EL (cell line): ENCODE measurements around the gene HNRNPUL2.
"Not testable (repeated sequence)": the region's sequence is repeated elsewhere in the genome, so short reads cannot be mapped to it uniquely, and the experiment has no call there.

Source experiments
- DNase-seq: peaks from one replicate; pipeline ENCODE4 v3.0.0-alpha.2; 2016

Gene HNRNPUL2

DNA sequence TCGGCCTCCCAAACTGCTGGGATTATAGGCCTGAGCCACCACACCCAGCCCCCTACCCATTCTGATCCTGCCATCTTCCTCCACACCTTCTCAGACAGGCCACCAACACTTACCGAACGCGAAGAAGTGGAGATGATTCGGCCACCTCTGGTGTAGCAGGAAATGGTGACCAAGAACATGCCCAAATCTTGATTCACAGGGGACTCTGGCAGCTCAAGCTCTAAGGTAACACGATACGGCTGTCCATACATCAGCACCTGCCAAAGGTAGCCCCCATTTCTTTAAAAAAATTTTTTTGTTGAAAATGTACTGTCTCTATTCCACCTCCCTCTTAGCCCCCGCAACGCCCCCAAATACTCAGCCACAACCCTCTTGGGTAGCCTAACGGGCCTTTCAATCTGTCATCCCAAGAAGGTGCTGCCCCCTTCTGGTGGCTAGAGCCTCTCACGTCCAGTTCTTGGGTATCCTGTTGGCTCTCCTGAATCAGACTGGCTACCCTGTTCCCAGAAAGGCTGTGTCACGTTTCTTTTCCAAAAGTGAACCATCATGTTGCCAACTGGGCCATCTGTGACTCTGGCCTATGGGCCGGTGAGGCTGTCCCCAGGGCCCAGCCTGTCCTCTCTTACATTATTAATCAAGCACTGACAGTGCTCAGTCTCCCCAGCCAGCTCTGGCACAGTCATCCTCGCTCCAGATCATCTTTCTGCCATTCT lies 32.6 kb downstream of the HNRNPUL2 start:
- DNase-seq, result peak; percentile 77

DNA sequence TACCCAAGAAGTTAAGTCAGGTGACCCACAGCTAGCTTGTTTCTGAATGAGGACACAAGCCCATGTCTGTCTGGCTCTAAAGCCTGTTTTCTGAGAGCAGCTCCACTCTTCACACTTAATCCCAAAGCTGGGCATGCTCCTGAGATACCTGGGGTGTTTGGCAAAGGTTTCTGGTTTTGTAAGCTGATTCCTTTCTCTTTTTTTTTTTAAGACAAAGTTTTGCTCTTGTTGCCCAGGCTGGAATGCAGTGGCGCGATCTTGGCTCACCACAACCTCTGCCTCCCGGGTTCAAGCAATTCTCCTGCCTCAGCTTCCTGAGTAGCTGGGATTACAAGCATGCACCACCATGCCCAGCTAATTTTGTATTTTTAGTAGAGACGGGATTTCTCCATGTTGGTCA lies 33.6 kb downstream of the HNRNPUL2 start:
- not testable (repeated sequence) for DNase-seq

DNA sequence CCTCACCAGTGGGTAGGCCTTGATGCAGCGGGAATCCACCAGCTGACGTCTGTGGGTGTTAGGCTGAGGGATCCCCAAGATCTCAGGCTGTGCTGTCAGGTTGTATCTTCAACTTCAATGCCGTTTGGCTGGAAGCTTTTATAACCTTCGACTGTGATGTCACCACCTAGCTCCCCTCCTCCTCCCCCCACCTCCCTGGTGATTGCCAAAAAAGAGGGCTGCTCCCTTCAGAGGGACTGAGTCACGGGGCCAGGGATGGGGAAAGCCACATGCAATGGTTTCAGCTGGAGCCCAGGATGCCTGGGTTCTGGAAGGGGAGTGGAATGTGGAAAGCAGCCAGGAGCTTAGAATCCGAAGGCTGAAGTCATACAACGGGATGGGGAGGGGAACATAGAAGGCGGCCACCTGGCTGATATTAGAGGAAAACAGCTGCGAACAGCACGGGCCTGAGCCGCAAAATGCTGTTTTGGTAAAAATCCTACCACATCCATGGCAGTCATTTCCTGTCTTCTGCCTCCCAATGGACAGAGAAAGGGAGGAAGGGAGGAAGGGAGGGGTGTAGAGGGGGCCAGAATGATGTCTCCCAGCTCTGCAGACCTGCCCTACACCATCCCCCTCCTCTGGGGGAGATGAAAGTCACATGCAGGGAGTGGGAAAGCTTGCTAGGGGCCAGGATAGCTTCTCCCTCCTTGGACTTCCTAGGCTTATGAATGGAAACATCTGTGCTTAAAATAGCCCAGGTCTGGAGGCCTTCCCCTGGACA lies 37.7 kb downstream of the HNRNPUL2 start, which contains the start of gene LRRN4CL:
LRRN4CL (minus strand) TSS at position 110 of the 763 bp plus-strand sequence. CDS start 1,022 bp downstream, outside the sequence.
- peak; percentile 93 for DNase-seq

DNA sequence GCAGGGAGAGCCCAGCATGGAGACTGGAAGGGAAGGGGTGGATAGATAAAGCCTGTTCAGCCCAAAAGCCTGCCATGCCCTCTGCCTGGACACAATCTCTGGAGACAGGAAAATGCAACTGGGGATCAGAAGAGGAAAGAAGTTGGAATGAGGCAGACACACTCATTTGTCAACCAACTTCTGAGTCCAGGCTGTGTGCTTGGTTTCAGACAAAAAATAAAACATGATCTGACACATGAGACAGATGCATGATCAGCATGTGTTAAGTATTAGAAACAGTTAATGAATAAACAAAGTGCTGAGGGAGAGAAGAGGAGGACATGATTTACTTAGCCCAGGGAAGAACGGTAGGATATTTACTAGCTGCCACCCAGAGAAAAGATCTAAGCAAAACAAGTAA lies 38.8 kb downstream of the HNRNPUL2 start:
- no peak for DNase-seq

DNA sequence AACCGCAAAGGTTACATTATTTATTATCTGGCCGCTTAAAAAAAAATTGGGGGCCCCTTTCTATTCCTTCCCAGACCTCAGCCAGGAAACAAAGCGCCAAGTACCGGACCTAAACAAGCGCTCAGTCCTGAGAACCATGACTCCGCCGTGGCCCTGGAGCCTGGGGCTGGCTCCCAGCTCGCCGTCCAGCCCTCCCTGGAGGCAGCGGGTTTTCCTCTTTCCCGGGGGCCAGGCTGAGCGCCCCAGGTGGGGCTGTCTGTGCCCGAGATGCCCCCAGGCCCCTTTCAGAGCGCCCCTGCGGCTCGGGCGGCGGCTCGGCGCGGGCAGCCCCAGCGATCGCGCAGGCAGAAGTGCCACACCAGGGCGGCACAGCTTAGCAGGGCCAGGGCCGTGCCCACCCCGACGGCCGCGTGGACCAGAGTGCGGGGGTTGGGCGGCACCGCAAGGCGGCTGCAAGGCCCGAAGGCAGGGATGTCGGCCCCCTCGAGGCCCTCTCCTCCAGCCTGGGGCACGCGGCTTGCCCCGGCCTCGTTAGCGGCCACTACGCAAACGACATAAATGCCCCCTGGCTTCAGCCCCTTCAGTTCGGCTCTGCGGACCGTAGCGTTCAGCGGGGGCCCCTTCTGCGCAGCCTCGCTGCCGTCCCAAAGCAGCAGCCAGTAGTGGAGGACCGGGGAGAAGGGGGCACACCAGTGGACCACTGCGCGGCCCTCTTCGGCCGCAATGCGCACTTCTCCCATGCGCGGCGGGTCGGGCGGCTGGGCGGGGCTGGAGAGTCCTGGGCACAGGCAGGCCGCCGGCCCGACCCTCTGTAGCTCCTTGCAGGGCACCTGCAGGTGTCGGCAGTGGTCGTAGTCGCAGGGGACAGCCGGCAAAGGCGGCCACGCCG lies 39.5 kb downstream of the HNRNPUL2 start:
- no peak for DNase-seq

DNA sequence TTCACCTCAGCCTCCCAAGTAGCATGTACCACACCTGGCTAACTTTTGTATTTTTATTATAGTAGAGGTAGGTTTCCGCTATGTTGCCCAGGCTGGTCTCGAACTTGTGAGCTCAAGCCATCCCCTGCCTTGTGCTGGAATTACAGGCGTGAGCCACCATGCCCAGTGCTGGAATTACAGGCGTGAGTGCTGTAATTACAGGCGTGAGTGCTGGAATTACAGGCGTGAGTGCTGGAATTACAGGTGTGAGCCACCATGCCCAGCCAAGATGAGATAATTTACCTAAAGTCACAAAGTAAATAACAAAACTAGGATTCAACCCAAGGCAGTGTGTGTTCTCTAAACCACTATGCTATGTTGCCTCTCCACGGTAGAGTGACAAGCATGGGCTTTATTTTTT lies 44.7 kb downstream of the HNRNPUL2 start:
- DNase-seq, result no peak

DNA sequence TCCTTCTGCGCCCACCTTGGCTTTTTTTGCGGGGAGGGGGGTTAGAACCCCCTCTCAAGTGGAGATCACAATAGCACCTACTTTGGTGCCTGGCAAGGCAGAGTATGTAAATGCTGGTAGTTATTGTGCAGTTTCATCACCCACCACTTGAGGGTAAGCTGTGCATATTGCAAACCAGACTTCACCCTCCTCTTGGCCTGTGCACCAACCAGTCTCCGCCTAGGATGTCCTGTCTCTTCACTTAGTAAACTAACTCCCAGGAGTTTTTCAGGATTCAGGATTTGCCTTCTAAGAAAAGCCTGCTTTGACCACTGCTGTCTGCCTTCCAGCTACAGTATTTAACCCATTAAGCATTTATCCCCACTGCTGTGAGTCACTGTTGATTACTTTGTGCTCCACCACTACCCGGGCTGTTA lies 46.4 kb downstream of the HNRNPUL2 start:
- peak; percentile 77 for DNase-seq

DNA sequence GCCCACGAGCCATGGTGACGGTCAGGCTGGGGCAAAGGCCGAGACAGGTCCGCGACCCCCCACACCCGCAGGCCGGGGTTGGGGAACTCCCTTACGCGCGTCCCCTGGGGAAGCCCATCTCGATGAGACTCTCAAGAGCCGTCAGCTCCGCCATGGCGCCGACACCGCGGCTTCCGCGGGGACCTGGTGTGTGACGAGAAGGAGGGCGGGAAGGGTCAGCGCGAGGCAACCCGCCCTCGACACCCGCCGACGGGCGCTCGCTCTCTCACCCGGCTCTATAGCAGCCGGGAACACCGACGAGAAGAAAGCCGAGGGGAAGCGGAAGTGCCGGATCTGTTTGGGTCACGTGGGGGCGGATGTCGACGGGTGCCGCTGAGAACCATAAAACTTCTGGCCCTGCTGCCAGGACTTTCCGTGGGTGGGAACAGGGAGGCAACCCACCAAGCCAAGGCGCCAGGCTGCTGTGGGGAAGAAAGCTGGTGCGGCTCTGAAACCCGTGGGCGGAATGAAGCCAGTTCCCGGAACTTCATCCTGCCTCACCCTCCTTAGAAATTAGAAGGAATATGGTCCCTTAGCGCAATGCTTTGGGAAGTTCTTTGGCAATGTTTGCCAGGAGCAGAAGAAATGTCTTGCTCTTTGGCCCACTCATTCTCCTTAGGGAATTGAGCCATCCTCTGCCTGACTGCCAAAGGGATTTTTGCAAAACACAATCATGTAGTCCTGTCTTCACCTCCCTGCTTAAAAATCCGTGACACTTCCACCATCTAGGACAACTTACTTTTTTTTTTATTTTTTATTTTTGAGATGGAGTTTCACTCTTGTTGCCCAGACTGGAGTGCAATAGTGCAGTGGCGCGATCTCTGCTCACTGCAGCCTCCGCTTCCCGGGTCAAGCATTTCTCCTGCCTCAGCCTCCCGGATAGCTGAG lies 48.2 kb downstream of the HNRNPUL2 start, which contains the start of gene UBXN1:
UBXN1 (minus strand) TSS at position 304 of the 927 bp plus-strand sequence; CDS start at position 154, 150 bp downstream.
- DNase-seq, result peak; percentile 90

DNA sequence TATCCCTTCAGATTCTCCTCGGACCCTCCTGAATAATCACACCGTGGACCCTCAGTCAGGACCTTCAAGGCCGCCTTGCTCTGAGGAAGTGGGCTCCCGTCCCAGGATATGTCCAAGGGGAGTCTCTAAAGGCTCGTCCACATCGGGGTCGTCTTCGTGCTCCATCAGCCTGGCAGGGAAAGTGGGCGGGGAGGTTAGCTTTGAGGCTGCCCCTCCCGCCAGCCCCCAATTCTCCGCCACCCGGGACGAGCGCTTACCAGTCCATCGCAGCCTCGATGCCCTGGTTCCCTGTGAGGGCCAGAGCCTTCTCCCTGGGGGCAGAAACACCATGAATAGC lies 48.9 kb downstream of the HNRNPUL2 start:
- no peak for DNase-seq

DNA sequence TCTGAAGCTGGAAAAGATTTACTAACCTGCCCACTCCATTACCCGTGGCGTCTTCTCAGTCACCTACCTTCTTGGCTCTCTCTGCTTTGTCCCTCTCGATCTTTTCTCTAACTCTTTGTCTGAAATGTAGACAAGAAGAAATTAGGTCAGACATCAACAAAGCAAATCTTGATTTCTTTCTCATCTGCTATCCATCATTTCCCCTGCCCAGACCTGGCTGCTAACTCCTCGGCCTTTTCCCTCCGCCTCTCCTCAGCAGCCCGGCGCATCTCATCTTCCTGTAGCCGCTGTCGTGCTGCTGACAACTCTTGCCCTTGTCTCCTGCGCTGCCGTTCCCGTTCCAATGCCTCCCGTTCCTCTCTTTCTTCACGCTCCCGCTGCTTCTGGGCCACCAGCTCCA lies 49.5 kb downstream of the HNRNPUL2 start:
- no peak for DNase-seq

DNA sequence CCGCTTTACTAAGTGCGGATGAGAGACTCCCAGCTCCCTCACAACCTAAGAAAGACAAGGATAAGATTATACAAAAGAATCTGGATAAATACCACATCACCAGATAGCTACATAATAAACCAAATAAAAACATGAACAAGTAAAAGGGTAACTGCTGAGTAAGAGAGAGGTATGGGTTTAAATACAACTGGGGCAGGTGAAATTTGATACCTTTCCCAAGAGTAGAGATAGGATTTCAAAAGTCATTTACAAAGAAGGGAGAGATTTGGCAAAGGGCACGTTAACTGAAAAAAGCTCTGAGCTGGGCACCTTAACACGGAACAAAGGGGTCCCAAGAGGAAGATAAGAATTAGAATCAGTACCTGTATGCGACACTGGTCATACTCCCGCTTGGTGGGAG lies 50.1 kb downstream of the HNRNPUL2 start:
- DNase-seq, result no peak

DNA sequence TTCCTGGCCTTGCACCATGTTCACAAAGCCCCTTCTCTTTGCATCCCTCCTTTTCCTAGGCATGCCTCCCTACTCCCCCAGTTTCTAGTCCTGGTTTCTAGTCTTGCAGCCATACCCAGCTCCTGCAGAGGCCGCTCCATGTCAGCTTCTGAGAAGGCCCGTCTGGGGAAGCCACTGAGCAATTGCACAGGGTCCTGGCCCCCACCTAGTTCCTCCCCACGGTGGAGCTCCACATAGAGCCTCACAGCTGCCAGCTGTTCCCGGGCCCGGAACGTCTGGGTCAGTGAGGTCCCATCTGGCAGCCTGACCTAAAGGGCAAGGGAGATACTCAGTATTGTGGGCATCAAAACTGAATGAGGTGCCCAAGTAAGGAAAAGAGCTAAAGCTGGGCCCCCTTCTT lies 50.6 kb downstream of the HNRNPUL2 start:
- DNase-seq, result no peak

DNA sequence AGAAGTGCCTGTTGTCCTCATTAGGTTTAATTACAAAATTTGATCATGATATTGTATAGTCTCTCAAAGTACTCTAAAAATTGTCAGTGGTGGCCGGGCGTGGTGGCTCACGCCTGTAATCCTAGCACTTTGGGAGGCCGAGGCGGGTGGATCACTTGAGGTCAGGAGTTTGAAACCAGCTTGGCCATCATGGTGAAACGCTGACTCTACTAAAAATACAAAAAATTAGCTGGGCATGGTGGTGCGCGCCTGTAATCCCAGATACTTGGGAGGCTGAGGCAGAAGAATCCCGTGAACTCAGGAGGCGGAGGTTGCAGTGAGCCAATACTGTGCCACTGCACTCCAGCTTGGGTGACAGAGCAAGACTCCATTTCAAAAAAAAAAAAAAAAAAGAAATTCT lies 51.8 kb downstream of the HNRNPUL2 start:
- DNase-seq, result not testable (repeated sequence)

DNA sequence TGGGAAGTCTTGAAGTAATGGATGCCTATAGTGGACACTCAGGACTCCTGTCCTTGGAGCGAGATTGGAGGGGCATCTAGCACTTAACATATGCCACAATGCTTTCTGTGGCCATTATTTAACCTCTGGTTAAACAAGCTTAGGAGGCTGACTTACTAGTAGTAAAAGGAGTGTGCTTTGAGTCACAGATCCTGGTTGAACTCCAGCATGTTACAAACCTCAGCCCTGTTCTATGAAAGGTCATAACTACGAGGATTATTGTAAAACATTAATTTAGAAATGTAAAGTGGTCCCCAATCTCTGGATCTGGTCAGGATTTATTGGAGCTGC lies 54.1 kb downstream of the HNRNPUL2 start:
- DNase-seq, result no peak

DNA sequence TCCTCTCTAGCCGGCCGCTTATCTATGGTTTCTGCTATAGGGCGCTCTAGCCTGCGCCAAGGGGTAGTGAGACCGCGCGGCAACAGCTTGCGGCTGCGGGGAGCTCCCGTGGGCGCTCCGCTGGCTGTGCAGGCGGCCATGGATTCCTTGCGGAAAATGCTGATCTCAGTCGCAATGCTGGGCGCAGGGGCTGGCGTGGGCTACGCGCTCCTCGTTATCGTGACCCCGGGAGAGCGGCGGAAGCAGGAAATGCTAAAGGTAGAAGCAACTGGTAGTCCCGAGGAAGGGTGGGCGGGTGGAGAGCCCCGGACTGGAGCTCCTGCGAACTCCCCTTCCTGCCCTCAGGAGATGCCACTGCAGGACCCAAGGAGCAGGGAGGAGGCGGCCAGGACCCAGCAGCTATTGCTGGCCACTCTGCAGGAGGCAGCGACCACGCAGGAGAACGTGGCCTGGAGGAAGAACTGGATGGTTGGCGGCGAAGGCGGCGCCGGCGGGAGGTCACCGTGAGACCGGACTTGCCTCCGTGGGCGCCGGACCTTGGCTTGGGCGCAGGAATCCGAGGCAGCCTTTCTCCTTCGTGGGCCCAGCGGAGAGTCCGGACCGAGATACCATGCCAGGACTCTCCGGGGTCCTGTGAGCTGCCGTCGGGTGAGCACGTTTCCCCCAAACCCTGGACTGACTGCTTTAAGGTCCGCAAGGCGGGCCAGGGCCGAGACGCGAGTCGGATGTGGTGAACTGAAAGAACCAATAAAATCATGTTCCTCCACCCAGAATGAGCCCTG lies 55.5 kb downstream of the HNRNPUL2 start, which contains the start of the genes LBHD1 and UQCC3:
LBHD1 (minus strand) TSS at position 660 of the 782 bp plus-strand sequence. CDS start 2,236 bp downstream, outside the sequence.
UQCC3 (plus strand) TSS at position 66 of the 782 bp plus-strand sequence; CDS start at position 139, 73 bp downstream.
- peak; percentile 85 for DNase-seq

DNA sequence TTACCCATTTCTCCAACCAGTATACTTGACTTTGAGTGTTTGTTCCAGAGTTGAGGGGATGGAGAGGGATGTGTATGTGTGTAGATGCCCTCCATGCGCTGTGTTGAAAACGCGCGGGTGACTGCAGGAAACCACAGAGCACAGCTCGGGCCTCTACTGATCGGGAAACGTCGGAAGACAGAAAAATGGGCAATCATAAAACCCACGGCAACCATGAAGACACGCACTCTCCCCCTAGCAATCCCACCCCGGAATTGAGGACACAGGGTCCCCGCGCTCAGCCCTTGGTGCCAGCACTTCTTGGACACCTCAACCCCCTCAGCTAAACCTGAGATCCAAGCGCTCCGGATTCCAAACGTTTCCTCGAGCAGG lies 56.0 kb downstream of the HNRNPUL2 start:
- no peak for DNase-seq

DNA sequence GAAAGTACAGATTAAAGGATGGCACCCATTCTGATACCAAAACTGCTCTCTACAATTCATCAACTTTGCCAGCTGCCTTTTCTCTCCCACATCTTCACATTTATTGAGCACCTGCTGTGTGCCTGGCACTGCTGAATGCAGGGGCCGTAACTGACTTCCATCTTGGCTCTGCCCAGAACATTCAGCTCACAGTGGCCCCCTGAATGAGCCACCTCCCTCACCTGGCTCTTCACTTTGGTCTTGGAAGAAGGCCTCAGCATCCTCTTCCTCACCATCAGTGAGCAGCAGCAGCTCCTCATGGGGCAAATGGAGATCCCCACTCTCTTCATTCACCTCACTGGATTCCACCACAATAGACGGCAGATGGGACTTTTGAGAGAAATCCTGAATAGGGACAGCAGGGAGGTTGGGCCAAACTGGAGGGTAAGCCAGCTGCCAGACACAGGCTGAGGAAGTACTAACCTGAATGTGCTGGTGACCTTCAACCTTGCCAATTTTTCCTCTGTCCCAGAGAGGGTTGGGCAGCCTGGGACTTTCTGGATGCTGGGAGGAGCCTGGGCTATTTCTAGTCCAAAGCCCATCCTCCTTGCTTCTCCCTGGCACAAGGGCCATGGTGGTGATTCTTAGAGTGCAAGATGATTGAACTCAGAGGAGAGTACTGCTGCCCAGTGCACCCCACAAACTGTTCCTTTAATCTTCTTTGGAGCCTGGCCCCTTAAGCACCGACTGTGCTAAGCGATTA lies 57.7 kb downstream of the HNRNPUL2 start:
- DNase-seq, result no peak

DNA sequence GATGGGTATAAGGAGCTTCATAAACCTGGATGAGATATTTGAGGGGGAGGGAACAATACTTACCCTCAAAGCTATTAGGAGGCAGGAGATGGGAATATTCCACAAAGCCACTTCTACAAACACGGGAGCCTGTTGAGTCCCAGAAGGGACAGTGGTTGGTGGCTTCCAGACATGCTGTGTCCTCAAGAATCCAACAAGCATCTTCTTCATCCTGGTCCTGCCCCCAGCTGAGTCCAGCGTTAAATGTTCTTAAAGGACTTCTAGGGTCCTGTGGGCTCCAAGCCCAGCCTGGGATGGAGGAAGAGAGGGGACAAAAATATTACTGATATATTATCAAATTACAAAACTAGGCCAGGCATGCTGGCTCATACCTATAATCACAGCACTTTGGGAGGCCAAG lies 59.8 kb downstream of the HNRNPUL2 start:
- DNase-seq, result no peak

DNA sequence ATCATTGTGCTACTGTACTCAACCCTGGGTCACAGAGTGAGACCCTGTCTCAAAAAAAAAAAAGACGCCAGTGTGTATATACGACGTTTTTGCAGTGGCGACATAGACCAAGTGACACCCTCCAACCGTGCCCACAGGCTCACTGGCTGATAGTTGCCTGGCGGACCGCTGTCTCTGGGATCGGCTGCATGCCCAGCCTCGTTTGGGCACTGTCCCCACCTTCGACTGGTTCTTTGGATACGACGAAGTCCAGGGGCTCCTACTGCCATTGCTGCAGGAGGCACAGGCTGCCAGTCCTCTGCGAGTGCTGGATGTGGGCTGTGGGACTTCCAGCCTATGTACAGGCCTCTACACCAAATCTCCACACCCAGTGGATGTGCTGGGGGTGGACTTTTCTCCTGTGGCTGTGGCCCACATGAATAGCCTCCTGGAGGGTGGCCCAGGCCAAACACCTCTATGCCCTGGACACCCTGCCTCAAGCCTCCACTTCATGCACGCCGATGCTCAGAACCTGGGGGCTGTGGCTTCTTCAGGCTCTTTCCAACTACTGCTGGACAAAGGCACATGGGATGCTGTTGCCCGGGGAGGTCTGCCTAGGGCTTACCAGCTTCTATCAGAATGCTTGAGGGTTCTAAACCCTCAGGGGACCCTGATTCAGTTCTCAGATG lies 60.9 kb downstream of the HNRNPUL2 start:
- no peak for DNase-seq
